HG03460 (cell line): ENCODE measurements around the gene DPM2.

Experiments
- ATAC-seq: cut with Tn5 transposase; IDR thresholded peaks from one replicate; pipeline ENCODE4 v1.9.1; 2021; ENCODE audit not compliant: unreplicated experiment

Gene DPM2

GRCh38 chr9:127903557-127904475 is 33.8 kb downstream of the DPM2 start:
- ATAC-seq = peak; percentile 33

- peak; percentile 46 for ATAC-seq
Measured at GRCh38 chr9:127899128-127899943, 38.3 kb downstream of the DPM2 start, which contains the start of gene ST6GALNAC6. Gene ST6GALNAC6, minus strand, starts transcription at chr9:127899603. Its CDS starts 1,622 bp downstream, at chr9:127897981.

DNA sequence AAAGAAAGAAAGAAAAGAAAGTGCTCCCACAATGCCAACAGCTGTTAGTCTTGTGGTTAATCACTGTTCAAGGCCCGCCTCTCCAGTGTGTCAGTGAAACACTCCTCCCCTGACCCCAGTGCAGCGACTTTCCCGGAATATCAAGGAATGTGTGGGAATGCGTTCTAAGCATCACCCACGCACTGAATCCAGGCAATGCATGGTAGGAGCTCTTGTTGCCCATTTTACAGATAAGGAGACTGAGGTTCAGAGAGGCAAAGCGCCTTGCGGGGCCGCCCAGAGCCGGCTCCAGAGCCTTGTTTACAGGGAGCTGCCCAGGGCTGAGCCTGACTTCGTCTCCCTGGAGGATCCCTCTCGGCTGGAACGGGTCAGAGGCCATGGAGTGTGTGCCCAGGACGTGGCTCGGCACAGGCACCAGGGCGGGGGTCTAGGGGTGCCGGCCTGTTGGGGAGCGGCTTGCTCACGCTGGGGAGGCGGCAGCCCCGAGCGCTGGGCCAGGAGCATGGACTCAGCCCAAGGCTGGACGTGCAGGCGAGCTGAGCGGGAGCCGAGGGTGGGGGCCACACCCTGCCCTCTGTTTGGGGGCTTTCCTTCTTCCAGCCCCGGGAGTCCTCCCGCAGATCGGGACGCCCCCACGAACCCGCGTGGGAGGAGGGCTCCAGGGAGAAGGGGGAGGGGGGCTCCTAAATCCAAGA is 39.1 kb downstream of the DPM2 start:
- ATAC-seq = no peak

GRCh38 chr9:127897193-127897692 is 40.4 kb downstream of the DPM2 start:
- ATAC-seq = no peak

DNA sequence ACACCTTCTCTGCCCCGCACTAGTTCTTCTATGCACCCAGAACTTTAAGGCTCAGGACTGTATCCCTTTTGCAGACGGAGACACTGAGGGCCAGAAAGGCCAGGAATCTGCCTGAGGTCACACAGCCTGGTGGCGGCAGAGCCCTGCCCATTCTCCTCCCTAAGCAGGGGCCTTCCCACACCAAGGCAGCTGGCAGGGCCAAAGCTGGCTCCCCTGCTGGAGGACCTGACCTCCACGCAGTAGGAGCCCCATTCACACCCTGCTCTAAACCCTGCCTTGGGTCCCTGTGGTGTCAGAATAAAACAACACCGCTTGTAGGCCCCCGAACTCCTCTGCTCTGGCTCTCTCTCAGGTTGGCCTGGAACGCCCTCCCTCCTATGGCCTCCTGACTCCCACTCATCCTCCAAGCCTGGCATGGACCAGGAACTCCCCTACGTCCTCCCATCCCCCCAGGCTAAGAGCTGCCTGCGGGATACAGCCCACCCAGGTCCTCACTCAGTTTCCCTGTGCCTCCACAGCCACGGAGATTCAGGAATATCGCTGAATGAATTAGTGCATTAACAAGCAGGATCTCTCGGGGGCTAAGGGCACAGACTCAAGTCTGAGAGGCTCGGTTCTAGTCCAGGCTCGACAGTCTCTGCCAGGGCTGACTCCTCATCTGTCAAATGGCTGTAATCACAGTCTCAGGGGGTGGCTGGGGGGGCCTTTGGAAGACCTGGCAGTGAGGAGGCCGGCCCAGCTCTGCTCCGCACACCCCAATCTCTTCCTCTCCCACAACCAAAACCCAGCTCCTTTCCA is 41.1 kb downstream of the DPM2 start:
- ATAC-seq = no peak

GRCh38 chr9:127895811-127896210 is 41.8 kb downstream of the DPM2 start:
- ATAC-seq = no peak

- no peak for ATAC-seq
Measured at GRCh38 chr9:127893392-127893791, 44.3 kb downstream of the DPM2 start.

- no peak for ATAC-seq
Measured at GRCh38 chr9:127892831-127893230, 44.8 kb downstream of the DPM2 start.

DNA sequence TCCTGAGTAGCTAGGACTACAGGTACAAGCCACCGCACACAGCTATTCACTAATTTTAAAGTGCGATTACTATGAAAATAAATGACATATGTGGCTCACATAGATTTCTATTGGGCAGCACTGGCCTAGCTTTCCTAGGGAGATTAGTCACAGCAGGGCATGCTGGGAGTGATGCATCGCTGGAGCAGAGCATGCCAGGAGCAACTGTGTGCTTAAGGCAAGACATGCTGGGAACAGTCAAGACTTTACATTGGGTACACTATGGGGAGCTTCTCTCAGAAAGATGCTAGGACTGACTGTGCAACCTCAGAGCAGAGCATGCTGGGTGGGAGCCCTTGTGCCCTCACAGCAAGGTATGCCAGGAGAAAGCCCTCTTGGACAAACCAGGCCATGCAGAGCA is 47.6 kb downstream of the DPM2 start:
- ATAC-seq = no peak

GRCh38 chr9:127887792-127888191 is 49.9 kb downstream of the DPM2 start:
- ATAC-seq = no peak

GRCh38 chr9:127886401-127886972 is 51.2 kb downstream of the DPM2 start:
- no peak for ATAC-seq

DNA sequence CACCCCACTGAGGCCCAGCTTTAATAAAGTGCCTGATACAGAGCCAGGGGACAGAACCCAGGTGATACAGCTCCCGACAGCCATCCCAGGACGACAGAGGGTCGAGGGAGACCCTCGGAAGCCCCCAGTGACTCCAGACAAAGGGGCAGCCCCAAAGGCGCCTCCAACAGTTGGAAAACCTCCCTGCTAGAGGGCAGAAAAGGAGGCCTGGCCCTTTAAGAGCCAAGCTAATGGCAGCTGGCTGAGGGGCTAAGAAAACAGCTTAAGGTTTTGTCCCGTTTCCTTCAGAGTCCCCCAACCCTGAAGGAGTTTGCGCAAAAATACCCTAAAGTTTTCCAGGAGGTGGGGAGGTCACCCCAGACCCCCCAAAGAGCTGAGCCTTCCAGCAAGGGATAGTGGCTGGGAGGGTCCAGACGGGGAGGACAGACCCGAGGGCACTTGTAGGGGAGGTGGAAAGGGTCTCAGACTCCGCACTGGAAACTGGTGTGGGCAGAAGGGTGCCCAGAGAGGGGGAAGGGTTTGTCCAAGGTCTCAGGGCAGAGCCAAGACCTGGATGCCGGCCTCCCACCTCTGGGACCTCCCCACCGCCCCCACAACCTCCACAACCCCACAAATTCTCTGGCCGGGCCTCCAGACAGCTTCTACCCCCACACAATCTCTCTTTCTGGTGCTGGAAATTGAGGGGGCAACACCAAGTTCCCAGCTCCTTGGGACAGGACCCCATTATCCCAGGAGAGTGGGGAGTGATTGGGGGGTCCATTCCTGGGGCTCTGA is 52.0 kb downstream of the DPM2 start:
- ATAC-seq = no peak
